HG02973 (cell line): ENCODE data around the gene CNNM4.

Experiments used
- ATAC-seq: cut with Tn5 transposase; IDR thresholded peaks from one replicate; pipeline ENCODE4 v1.9.1; 2021; ENCODE audit warnings: moderate library complexity; ENCODE audit not compliant: unreplicated experiment

Gene CNNM4

DNA sequence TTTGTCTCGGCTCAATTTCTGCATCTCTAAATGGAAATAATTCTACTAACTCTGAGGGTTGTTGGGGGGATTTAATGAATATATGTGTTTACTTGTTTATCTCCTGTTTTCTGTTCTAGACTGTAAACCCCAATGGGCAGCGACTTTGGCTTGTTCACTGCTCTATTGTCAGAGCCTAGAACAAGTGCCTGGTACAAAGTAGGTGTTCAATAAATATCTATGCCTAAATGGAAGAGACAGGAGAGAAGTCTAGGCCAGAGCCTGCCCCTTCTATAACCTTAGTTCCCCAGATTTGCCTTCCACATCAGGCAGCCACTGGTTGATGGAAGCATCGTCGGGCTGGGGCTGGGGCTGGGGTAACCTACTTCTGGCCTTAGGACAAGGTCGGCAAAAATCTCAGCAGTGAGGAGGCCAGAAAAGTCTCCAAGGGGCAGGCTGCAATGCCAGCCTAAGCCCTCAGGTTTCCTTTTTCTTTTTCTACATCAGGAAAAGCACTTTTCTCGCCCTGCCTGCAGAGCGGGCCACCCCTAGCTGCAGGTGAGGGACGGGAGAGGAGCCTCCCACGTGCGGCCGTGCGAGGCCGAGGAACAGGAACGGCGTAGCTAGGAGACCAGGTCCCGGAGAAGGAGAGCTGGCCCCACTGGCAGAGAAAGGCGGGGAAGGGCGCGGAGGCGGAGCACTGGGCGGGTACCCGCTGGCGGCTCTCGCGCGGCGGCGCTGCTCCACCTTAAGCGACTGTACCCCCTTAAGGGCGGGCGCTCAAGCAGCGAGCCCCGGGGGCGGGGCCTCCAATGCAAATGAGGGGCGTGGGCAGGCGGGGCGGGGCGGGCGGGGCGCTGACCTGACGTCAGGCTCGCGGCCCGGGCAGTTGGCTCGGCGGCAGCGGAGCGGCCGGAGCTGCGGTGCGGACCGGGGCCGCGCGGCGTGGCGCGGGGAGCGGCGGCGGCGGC is at the start of gene CNNM4:
Gene CNNM4, plus strand, starts transcription at position 867 of the 950 bp plus-strand sequence. CDS start 98 bp downstream, outside the sequence.
- ATAC-seq = peak; percentile 69

DNA sequence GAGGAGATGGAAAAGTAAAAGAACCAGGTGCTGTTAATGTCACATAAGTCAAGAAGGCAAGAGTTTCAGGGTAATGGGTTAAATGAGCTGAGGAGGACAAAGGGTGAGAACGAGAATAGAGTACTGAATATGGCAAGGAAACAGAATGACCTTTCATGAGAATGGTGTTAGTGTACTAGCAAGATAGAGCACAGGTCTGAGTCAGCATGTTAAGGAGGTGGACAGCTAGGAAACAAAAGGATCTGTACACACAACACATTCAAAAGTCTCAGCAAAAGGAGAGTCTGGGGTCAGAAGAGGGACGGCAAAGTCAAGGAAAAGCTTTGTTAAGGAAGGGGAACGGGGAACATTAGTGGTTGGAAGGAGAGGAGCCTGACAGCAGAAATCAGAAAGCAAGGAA is 49.7 kb upstream of the CNNM4 start:
- ATAC-seq = no peak

DNA sequence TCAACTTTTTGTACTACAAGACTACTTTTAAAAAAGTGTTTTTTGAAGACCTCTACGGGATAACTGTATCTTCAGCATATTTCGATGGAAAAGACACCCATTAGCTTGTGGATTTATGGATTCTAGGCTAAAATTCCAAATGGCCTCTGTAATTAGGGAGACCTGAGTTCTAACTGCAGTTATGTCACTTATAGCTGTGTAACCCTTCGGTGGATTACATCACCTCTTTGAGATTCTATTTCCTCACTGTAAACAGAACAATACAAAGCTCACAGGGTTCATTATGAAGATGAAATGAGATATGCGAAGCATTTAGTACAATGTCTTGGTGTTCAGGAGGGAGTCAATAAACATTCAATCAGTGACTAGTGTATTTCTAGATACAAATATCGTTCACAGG is 45.0 kb upstream of the CNNM4 start:
- no peak for ATAC-seq

DNA sequence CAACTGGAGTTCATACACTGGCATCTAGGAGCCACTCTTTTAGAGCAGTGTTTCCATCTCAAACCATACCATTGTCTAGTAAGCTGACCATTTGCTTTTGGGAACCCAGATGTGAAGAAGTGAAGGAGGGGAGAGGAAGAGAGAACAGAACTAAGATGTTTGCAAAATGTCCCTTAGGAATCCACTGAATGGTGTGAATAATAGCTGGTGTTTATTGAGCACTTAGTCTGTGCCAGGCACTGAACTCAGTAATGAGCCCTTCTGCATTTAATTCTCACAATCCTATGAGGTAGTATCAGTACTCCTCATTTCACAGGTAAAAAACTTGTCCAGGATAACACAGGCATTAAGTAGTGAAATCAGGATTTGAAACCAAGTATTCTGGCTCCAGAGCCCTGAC is 44.3 kb upstream of the CNNM4 start:
- ATAC-seq = no peak

DNA sequence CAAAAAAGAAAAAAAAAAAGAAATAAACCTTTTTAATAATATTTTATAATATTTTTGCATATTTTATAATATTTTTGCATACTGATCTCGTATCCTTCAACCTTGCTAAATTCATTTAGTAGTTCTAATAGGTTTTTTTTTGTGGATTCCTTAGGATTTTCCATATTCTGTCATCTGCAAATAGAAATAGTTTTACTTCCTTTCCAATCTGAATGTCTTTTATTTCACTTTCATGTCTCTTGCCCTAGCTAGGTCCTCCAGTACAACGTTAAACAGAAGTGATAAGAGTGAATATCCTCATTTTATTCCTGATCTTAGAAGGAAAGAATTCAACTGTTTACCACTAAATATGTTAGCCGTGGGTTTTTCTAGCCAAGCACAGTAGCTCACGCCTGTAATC is 34.6 kb upstream of the CNNM4 start:
- no peak for ATAC-seq

DNA sequence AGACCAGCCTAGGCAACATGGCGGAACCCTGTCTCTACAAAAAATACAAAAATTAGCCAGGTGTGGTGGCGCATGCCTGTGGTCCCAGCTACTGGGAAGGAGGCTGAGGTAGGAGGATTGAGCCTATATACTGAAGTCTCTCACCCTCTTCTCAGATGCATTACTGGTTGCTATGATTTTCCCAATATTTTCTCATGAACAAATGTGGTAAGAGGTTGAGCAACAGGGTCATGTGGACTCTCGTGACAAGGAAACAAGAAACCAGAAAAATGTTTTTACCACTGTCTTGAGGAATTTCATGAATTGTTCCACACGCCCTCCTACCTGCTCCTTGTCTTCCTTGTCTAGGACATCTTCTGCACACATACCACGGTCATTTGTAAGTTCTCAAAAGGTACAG is 33.3 kb upstream of the CNNM4 start:
- ATAC-seq = no peak

DNA sequence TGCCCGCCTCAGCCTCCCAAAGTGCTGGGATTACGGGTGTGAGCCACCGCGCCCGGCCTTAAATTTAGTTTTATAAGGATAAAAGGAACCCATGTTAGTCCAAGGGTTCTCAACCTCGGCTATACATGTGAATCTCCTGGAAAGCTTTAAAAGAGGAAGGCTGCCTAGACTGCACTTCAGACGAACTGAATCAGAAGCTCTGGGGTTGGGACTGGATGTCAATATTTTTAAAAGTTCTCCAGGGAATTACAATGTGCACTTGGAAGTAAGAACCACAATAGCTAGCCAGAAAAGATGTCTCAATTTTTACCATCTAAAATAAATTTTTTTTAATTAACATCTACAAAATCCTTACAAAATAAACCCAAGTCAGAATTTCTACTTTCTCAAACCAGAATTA is 31.0 kb upstream of the CNNM4 start:
- ATAC-seq = no peak

DNA sequence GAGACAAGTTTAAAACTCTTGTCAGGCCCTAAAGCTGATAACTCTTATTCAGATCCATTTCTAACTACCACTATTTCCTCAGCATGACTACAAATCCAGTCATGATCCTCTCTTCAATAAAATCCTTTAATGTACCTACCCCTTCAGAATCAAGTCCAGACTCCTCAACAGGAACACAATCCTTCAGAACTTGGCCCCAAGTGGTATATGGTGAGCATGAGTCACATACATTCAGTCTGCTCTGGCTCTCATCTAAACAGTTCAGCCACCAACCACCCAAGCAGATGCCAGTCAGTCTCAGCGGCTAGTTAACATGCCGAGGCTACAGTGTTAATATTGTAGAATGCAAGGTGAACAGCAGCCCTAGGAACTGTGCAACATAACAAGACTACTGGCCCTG is 30.5 kb upstream of the CNNM4 start:
- ATAC-seq = no peak

DNA sequence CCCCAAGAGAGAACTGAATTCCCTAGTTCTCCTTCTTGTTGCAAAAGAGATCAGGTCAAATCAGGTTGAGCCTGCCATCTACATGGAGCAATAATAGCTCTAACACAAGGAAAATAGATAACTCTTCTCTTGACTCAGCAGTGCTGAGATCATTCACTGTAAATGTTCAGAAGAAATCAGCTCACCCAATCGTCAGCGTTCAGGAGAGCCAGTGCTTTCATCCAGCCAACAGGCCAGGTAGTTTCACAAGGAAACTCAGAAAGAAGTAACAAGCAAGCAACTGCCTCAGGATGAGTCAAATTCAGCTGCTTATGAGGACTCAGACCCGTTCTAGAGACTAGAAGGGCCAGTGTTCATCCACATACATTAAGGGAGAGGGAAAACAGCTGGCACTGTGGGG is 26.8 kb upstream of the CNNM4 start:
- ATAC-seq = no peak

DNA sequence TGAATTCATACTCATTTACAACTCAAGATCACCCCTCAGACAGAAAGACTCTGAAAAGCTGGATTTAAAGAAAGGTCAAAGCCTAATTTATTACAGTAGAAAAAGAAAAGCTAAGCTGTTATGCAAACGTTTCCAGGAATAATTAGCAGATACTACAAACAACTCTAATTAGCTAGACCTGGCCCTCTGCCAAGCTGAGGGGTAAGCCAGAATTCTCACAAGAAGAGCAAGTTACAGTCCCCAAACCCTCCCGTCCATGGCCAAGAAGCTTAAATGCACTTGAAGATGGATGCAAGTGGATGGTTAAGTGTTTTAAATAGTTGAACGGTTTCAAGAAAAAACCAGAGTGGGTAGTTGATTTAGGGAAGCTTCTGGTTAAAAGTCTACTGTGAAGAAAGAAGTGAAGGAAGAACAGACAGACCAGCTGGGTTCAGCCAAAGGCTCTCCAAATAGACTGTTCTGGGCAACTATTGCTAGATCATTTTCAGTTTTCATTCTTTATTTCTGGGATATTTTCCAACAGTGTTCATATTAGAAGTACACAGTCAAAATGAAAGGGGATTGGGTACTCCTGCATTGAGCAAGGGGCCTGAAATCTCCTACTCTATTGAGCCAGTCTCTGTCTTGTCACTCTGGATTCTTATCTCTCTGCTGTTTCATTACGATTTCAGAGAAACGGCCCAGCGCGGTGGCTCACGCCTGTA is 25.7 kb upstream of the CNNM4 start:
- ATAC-seq = no peak

DNA sequence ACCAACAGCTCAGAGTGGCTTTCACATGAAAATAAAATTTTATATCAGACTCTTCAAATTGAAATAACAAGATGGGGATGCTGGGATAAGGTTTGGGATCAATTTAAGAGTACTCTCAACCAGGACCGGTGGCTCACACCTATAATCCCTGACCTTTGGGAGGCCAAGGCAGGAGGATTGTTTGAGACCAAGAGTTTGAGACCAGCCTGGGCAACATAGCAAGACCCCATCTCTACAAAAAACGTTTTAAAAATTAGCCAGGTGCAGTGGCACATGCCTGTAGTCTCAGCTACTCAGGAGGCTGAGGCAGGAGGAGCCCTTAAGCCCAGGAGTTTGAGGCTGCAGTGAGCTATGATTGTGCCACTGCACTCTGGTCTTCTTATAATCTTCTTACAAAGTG is 23.5 kb upstream of the CNNM4 start:
- ATAC-seq = no peak

DNA sequence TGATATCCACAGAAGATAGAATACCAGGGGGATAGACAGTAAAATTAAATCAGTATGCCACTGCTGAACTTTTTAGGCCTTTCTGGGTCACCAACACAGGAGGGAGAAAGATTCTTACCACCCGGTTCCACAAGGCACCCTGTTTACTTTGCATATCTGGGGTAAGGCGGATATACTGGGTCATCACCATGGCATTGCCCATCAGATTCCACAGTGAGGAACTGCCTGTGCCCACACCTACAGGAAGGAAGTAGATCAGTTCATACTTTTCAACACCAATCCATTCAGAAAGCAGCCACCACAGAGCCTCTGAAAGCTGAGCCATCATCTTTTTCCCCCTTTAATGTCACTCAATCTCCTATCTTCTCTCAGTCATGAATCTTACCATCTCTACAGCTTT is 22.9 kb upstream of the CNNM4 start:
- ATAC-seq = no peak

DNA sequence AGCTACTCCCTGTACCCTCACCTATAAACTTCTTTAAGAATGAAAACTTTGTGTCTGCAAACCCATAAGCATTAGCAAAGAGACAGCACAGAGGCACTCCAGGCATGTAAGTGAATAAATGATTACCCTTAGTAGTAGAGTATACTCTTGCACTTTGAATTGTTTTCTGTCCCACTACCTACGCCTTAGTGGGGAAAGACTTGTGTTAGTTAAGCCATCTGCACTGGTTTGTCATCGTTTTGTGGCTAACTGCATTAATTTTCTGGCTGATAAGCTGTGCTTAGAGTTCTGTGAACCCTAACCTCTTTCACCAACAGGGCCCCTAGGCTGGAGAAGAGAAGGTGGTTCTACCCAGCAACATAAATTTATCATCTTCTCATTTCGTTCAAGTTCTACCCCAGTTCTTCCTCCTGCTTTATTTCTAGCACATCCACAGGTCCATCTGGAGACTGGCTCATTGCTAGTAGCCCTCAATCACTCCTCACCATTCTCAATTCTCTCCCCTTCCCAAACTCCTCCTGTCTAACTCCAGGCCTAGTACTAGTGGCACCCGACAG is 21.5 kb upstream of the CNNM4 start:
- no peak for ATAC-seq

DNA sequence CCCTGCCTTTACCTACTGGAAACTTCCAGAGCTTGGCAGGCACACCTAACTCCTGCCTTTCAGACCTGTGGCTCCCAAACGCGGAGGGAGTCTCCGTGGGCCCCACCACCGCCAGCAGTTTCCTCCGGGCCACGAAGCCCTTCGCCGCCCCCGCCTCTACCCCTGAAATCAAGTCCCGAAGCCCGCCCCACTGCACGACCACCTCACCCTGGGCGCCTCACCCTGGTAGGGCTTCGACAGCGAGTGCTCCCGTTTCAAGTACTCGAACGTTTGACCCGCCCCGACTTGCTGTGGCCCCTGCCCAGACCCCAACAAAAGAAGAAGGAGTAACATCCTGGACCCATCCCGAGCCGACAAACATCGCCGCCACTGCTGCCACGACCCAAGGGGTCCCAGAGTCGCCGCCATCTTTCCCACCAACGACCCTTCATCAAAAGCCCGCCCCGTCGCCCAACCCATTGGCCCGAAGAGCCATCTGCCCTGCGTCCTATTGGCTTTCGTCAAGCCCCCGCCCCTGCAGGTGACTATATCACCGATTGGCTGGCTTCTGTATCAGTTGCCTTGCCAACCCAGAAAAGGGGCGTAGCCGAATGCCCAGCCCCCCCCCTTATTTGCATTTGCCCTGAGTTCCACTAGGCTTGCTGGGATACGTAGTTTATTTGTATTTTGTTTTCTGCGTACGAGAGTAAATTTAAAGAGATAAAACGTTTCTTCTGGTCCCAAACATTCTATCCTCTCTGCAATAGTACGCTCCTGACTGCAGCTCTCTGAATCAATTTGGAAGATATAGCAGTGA is 20.9 kb upstream of the CNNM4 start, which contains the start of gene LMAN2L:
Gene LMAN2L, minus strand, starts transcription at position 432 of the 796 bp plus-strand sequence. Its CDS starts 24 bp downstream, at position 408.
- ATAC-seq = peak; percentile 95

DNA sequence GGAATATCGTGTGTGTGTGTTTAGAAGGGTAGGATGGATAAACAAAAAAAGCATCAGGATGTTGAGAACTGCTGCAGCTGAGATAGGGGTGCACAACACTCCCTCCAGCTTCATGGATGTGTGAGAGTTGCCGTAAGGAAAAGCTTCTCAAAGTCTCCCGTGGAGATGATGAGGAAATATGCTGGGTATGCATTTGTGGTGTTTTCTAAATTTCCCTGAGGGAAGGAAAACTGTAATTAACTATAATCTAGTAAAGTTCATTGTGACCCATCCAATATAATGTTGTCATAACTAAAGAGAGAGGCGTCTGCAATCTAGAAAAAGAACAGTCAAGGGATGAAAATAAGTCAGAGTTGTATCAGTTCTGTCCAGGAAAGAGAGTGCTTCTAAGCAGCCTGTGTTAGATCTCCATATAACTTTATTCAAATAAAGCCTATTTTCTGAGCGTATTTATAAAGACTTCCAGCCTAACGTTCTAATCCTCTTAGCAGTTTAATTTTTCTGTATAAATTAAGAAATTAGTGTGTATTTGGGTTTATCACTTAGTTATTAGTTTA is 13.6 kb upstream of the CNNM4 start:
- no peak for ATAC-seq

DNA sequence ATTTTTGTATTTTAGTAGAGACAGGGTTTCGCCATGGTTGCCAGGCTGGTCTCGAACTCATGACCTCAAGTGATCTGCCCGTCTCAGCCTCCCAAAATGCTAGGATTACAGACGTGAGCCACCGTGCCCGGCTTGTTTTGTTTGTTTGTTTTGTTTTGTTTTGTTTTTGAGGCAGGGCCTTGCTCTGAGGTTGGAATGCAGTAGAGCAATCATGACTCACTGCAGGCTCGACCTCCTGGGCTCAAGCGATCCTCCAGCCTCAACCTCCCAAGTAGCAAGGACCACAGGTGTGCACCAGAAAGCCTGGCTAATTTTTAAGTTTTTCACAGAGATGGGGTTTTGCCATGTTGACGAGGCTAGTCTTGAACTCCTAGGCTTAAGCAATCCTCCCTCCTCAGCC is 8.9 kb upstream of the CNNM4 start:
- no peak for ATAC-seq

DNA sequence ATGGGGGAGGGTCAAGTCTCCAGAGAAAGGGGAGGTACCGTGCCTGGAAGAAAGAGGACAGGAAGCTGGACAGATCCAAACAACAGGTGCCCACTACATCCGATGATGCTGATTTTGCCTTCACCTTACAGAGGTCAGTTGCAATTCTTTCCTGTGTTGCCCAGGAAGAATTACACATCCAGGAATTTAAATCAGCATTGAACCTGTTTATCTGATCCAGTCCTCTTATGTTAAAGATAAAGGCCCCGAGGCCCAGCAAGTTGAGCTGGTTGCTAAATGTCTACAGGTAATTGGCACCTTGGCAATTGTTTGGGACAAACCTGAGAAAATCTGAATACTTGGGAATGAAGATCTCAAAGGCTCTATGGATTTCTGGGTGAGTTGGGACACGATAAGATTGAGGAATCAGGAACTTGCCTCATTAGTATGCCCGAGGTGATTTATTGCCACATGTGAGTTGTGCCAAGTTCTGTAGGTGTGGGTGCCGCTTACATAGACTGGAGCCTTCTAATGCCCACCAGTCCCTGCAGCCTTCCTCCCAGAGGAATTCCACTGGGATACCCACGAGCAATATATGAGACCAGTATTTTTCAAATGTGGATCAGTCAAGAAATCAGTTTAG is 6.9 kb upstream of the CNNM4 start:
- ATAC-seq = no peak

DNA sequence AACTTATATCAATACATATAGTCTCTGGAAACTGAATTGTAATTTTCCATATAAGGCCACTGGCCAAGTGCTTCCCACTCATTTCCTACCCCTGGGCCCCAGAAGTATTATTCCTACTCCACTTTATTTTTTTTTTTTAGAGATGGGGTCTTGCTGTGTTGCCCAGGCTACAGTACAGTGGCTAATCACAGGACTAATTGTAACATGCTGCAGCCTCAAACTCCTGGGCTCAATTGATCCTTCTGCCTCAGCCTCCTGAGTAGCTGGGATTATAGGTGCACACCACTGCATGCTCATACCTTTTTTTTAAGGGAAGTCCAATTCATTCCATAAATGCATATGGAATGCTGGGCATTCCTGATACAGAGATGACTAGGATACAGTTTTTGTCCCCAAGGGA is 6.4 kb upstream of the CNNM4 start:
- no peak for ATAC-seq

DNA sequence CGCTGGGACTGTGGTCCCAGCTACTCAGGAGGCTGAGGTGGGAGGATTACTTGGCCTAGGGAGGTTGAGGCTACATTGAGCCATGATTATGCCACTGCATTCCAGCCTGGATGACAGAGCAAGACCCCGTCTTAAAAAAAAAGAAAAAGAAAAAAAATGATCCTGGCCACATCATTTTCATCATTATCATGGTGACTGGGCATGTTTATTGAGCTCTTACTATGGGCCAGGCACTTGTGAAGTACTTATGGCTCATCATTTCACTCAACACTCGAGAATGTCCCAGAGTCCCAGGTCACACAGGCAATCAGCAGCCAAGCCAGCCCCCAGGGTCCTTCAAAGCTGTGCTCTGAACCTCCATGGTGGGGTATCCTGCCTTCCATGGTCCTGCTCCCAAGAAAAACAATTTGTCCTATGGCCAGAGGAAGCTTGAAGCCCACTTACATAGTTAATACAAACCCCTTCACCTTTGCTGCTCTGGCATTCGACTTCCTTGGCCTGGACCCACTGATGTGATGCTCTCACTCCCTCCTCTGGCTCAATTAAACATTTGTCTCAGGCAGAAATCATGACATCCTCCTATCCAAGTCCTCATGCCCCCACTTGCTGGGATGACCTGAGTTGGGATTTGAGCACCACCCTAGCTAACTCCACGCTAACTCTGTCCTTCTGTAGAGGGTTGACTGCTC is 3.8 kb upstream of the CNNM4 start:
- ATAC-seq = no peak

DNA sequence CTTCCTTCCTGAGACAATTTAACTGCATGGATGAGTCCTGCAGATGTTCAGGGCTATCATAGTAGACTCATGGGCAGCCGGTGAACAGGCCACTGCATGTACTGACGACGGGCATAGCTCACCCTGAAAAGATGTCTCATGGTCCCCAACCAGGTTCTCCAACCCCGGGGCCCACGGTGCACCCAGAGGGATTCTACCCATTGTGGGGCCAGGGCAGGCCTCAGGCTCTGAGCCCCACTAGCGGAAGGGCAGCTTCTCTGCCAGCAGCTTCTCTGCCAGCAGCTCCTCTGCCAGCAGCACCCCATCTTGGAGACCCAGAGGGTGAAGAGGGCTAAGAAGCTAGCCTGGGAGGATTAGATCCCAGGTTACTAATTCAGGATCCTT is 3.2 kb upstream of the CNNM4 start:
- ATAC-seq = no peak
